ENCODE results near the gene NMNAT2.
A peak's percentile ranks its signal among the peaks of the same experiment; 100 is the strongest.

NMNAT2 gene

DNA sequence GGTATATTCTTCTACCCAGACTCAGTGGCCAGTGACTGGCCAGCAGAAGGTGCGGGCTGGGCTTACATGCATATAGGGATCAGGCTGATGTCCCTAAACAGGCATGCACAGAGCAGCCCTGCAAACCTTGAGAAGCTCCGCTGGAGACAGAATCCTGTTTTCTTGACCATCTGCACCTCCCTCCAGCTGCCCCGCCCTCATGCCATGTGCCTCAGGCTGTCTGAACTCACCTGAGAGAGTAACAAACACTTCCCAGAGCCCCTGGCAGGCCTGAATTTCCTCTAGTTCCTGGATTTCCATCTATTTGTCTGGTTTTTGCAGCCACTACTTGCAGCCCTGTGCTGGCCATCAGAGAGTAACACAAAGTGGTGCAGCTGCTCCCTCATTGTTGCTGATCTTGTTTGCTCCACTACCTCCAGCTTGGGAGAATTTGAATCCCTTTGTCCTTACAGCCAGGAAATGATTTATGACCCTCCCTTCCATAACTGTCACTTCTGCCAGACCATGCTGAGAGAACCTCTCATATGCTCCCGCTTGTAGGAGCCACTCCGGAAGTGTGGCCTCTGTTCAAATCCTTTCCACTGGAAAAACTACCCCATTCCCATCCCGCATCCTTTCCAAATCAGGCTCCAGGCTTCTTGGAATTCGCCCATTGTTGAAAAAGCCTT lies 113.6 kb downstream of the NMNAT2 start:
- no peak for DNase-seq
- H3K36me3 ChIP-seq, result no peaks in the 10 kb centered on the region
- TF ChIP-seq, protein P1, sequence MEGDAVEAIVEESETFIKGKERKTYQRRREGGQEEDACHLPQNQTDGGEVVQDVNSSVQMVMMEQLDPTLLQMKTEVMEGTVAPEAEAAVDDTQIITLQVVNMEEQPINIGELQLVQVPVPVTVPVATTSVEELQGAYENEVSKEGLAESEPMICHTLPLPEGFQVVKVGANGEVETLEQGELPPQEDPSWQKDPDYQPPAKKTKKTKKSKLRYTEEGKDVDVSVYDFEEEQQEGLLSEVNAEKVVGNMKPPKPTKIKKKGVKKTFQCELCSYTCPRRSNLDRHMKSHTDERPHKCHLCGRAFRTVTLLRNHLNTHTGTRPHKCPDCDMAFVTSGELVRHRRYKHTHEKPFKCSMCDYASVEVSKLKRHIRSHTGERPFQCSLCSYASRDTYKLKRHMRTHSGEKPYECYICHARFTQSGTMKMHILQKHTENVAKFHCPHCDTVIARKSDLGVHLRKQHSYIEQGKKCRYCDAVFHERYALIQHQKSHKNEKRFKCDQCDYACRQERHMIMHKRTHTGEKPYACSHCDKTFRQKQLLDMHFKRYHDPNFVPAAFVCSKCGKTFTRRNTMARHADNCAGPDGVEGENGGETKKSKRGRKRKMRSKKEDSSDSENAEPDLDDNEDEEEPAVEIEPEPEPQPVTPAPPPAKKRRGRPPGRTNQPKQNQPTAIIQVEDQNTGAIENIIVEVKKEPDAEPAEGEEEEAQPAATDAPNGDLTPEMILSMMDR (IDR thresholded peaks at IDR 0.05; ENCODE audit: low read depth, low read length), result no peak
- H3K9me3 ChIP-seq, result no peaks in the 10 kb centered on the region
- H3K4me3 ChIP-seq (ENCODE audit: low read depth, low read length), result no peak overlapping the region
- peaks cover 41% of the 10 kb centered on the region for H3K4me1 ChIP-seq
- H3K27me3 ChIP-seq, result no peaks in the 10 kb centered on the region

DNA sequence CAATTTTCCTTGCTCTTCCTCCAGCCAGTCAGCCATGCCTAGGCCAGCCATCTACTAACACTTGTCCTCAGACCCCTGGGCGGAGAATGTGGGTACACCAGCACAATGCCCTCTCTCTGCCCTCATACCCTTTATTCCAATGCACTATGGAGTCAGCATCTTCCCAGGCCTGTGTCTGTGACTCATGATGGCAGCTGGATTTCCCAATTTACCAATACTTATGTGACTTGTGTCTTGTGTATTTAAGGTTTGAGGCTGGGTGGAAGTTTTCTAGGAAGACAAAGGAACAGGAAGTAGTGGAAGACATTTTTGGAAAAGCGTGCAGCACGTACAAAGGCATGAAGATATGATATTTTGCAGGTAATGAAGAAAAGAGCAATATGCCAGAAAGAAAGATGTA lies 114.3 kb downstream of the NMNAT2 start:
- no peak for DNase-seq
- H3K4me3 ChIP-seq (ENCODE audit: low read depth, low read length), result no peak overlapping the region
- no peaks in the 10 kb centered on the region for H3K27me3 ChIP-seq
- no peaks in the 10 kb centered on the region for H3K9me3 ChIP-seq
- no peaks in the 10 kb centered on the region for H3K36me3 ChIP-seq
- H3K4me1 ChIP-seq, result peaks cover 41% of the 10 kb centered on the region
- TF ChIP-seq, protein P1 (IDR thresholded peaks at IDR 0.05; ENCODE audit: low read depth, low read length), result no peak

DNA sequence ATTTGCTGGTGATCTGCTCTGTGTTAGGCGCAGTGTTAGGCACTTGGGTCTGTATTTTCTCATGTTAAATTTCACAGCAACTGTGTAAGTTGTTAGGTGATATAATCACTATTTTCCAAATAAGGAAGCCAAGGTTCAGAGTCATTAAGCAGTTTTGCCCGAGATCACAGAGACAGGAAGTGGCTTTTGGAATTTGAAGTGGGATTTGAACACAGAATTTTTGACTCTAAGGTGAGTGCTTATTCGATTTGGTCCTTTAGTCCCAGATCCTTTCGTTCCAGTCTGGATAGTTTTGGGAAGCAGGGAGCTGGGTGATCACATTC lies 114.9 kb downstream of the NMNAT2 start:
- Histone ChIP-seq H3K9me3 (no peaks in the 10 kb centered on the region), H3K4me3 (ENCODE audit: low read depth, low read length) (no peak overlapping the region), H3K27me3 (no peaks in the 10 kb centered on the region), H3K4me1 (peaks cover 41% of the 10 kb centered on the region), H3K36me3 (no peaks in the 10 kb centered on the region)
- no peak for DNase-seq
- TF ChIP-seq, protein P1 (IDR thresholded peaks at IDR 0.05; ENCODE audit: low read depth, low read length), result no peak

DNA sequence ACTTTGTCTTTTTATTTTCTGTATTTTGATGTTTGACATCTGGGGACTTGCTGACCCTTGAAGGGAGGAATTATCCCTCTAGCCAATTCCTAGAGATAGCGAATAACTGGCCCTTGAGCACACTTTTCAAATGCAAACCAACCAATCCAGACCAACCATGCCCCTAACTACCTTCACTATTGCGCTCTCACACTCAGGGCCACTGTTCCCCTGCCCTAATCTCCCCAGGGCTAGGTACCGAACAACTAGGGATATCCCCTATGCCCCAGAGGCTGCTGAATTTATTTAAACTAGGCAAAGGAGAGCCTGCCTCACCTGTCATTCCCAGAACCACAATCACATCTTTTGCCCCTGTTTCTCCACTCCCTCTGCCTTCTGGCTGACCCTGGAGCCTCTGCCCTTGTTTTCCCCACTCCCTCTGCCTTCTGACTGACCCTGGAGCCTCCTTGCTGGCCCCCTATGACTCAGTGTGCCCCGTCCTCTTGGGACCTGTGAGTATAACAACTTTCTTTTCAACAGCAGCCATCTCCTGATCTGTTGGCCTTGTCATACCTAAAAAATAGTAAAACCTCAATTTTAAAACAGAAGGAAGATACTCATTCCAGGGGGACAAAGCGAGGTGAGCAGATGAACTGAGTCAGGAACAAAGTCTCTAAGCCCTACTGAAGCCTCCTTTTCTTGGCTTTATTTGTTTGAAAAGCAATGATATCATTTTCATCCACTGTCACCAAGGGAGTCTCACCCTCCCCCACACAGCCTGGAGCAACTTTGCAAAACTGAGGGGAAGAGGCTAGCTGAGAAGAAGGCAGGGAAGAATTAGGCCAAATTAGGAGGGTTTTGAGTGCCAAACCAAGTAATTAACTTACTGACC lies 115.5 kb downstream of the NMNAT2 start:
- Histone ChIP-seq H3K27me3 (no peaks in the 10 kb centered on the region), H3K36me3 (no peaks in the 10 kb centered on the region), H3K4me1 (peaks cover 41% of the 10 kb centered on the region), H3K9me3 (no peaks in the 10 kb centered on the region), H3K4me3 (ENCODE audit: low read depth, low read length) (no peak overlapping the region)
- TF ChIP-seq, protein P1 (IDR thresholded peaks at IDR 0.05; ENCODE audit: low read depth, low read length), result no peak
- DNase-seq, result no peak

DNA sequence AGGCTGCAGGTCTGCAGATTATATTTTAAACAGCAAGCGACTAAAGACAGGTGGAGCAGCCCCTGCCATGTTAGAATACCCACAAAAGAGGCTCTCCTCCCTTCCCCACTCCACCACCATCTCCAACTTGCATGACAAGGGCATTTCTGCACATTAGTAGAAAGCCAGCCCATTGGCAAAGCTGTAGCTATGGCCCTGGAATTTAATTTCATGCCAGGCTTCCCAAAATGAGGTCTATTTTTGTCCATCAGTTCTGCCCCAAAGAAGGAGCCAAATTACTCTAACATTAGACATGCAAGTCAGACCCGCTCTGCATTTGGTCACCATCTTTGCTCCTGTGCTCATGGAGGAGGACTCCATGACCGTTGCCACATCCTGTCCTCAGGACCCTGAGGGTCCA lies 116.9 kb downstream of the NMNAT2 start:
- H3K4me3 ChIP-seq (ENCODE audit: low read depth, low read length), result no peak overlapping the region
- TF ChIP-seq, protein P1 (IDR thresholded peaks at IDR 0.05; ENCODE audit: low read depth, low read length), result no peak
- DNase-seq, result peak; percentile 43
- no peaks in the 10 kb centered on the region for H3K9me3 ChIP-seq
- no peaks in the 10 kb centered on the region for H3K36me3 ChIP-seq
- no peaks in the 10 kb centered on the region for H3K27me3 ChIP-seq
- H3K4me1 ChIP-seq, result peaks cover 39% of the 10 kb centered on the region

DNA sequence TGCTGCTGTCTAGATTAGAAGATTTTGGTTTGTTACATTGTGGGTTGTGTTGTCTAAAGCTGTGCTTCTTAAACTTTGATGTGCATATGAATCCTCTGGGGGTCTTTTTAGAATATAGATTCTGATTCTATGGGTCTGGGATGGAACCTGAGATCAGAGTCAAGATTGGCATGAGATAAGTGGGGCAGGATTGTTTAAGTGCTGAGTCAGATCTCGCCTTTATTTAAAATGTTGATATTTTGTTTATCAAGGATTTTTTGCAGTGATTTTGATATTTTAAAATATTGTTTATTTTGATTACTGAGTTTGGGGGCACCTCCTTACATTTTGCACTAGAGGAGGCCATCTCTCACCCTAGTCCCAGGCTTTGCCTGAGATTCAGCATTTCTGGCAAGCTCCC lies 117.4 kb downstream of the NMNAT2 start:
- no peaks in the 10 kb centered on the region for H3K27me3 ChIP-seq

More for the DNA sequence above, 117.4 kb downstream of the NMNAT2 start:
- Histone ChIP-seq H3K4me3 (ENCODE audit: low read depth, low read length) (no peak overlapping the region), H3K4me1 (peaks cover 35% of the 10 kb centered on the region), H3K36me3 (no peaks in the 10 kb centered on the region), H3K9me3 (no peaks in the 10 kb centered on the region)
- no peak for DNase-seq
- TF ChIP-seq, protein P1 (IDR thresholded peaks at IDR 0.05; ENCODE audit: low read depth, low read length), result no peak
